ENCODE results near the gene MAPKBP1.

- TF ChIP-seq FOXM1 (IDR thresholded peaks at IDR 0.05; ENCODE audit: borderline replicate concordance) = no peak
- TF ChIP-seq SP1 (IDR thresholded peaks at IDR 0.05) = no peak
- no peak for TF ChIP-seq TARDBP (IDR thresholded peaks at IDR 0.05)
- no peak for TF ChIP-seq NFRKB (IDR thresholded peaks at IDR 0.05)
- TF ChIP-seq SUZ12 (IDR thresholded peaks at IDR 0.05) = no peak
- no peak for TF ChIP-seq HDGF (IDR thresholded peaks at IDR 0.05; ENCODE audit: borderline replicate concordance)
- TF ChIP-seq FOXA1 (IDR thresholded peaks at IDR 0.05) = no peak
- no peak for TF ChIP-seq BHLHE40 (IDR thresholded peaks at IDR 0.05; ENCODE audit: borderline replicate concordance)
- TF ChIP-seq ZNF384 (IDR thresholded peaks at IDR 0.05) = no peak
- TF ChIP-seq PKNOX1 (IDR thresholded peaks at IDR 0.05) = no peak
- TF ChIP-seq ARNT (IDR thresholded peaks at IDR 0.05) = no peak
- no peak for TF ChIP-seq L3MBTL2 (conservative IDR thresholded peaks at IDR 0.05)
These were observed 19.8 kb downstream of the MAPKBP1 start for GRCh38 chr15:41794081-41794480.

All from HEK293T (cell line).